ENCODE results near the gene ANKRD39.

- no peak for TF ChIP-seq CTCF (conservative IDR thresholded peaks at IDR 0.05; ENCODE audit: low read depth, low read length)
- TF ChIP-seq EZH2 (IDR thresholded peaks at IDR 0.05; ENCODE audit: low read length, unreplicated experiment) = no peak
These were observed 19.8 kb upstream of the ANKRD39 start for GRCh38 chr2:96877631-96878092.

Measured in PC-3 (cell line).